GM12878 (cell line): ENCODE results near the gene MGAT3. TPM values are rescaled to one million over a fixed set of nuclear protein-coding genes. Genes with fewer than 3 reads are reported as not detected.

Experiments
- EP300 ChIP-seq, 2 experiments: fragments of 150-350 bp in 1 of 2; IDR thresholded peaks; 2 replicates each; pipeline ENCODE4 v1.6.1; 2011 to 2012; ENCODE audit warnings: low read depth in 2 of 2, low read length in 2 of 2, borderline replicate concordance in 1 of 2, improper control_type of control experiment in 1 of 2, inconsistent platforms in 1 of 2; ENCODE audit not compliant: control insufficient read depth in 1 of 2
- FOXM1 ChIP-seq: IDR thresholded peaks from 2 replicates; pipeline ENCODE4 v1.6.1; 2012; ENCODE audit warnings: low read depth, mild to moderate bottlenecking, inconsistent platforms, low read length, moderate library complexity
- GABPA ChIP-seq: IDR thresholded peaks from 2 replicates; pipeline ENCODE4 v1.6.1; 2014; ENCODE audit warnings: antibody characterized with exemption, low read depth, mild to moderate bottlenecking, inconsistent platforms
- HDGF ChIP-seq: fragments of 450-650 bp; IDR thresholded peaks from 2 replicates; pipeline ENCODE4 v1.6.1; 2016; ENCODE audit warnings: antibody characterized with exemption
- POLR2AphosphoS2 ChIP-seq: IDR thresholded peaks from 2 replicates; pipeline ENCODE4 v1.6.1; 2011; ENCODE audit warnings: low read depth, mild to moderate bottlenecking, low read length, improper control_type of control experiment, moderate library complexity
- RAD51 ChIP-seq: fragments of 450-650 bp; IDR thresholded peaks from 2 replicates; pipeline ENCODE4 v1.6.1; 2016; ENCODE audit warnings: moderate library complexity, mild to moderate bottlenecking, inconsistent platforms
- RUNX3 ChIP-seq: IDR thresholded peaks from 2 replicates; pipeline ENCODE4 v1.6.1; 2012; ENCODE audit warnings: low read length, inconsistent platforms
- TCF3 ChIP-seq: IDR thresholded peaks from 2 replicates; pipeline ENCODE4 v1.6.1; 2012; ENCODE audit warnings: low read depth, mild to moderate bottlenecking, low read length, borderline replicate concordance; ENCODE audit not compliant: insufficient read depth
- ZBED1 ChIP-seq: IDR thresholded peaks from 2 replicates; pipeline ENCODE4 v1.6.1; 2016; ENCODE audit warnings: borderline replicate concordance
- ZNF217 ChIP-seq: fragments of 450-650 bp; IDR thresholded peaks from 2 replicates; pipeline ENCODE4 v1.6.1; 2017; ENCODE audit warnings: antibody characterized with exemption, mild to moderate bottlenecking
- polyA plus RNA-seq, 11 experiments: library from polyadenylated mRNA; depleted of rRNA in 4 of 11; unstranded in 6 of 11; stranded (reverse) in 5 of 11; fragments of >200 nt; fragmentation: Nextera tagmentation in 4 of 11; fragmentation: Illumina TruSeq in 1 of 11; extraction: Ambion mirVana in 4 of 11; extraction: Trizol in 1 of 11; gene quantifications; 1 replicate in 1 of 11; 2 replicates in 10 of 11; pipeline versions ENCODE4 v1.2.1 to v1.2.3, GENCODE V29; 2011 to 2016; ENCODE audit warnings: inconsistent platforms in 2 of 11, missing spikeins in 2 of 11, low read depth in 1 of 11
- total RNA-seq, 4 experiments: library from RNA; depleted of rRNA in 3 of 4; stranded (reverse); fragments of >200 nt in 3 of 4; fragmentation: Illumina TruSeq in 1 of 4; extraction: Trizol in 1 of 4; gene quantifications; 2 replicates each; pipeline versions ENCODE4 v1.2.1 to v1.2.3, GENCODE V29; 2013 to 2021
- TF ChIP-seq, protein P1 (sequence below): fragments of 450-650 bp; IDR thresholded peaks from 2 replicates; pipeline ENCODE4 v1.6.1; 2016; ENCODE audit warnings: mild to moderate bottlenecking, moderate library complexity, borderline replicate concordance
- TF ChIP-seq, protein P2 (sequence below): fragments of 450-650 bp; formaldehyde crosslinking; IDR thresholded peaks from 2 replicates; pipeline ENCODE4 v1.4.0; 2020; ENCODE audit warnings: mild to moderate bottlenecking, moderate library complexity

MGAT3 gene
- total and polyA plus RNA-seq, 10 of the 15 experiments (the other 5 are each of a cell fraction or from before 2014, with no cell fraction given): 0.32 to 40.2 (median 11.9) TPM

DNA sequence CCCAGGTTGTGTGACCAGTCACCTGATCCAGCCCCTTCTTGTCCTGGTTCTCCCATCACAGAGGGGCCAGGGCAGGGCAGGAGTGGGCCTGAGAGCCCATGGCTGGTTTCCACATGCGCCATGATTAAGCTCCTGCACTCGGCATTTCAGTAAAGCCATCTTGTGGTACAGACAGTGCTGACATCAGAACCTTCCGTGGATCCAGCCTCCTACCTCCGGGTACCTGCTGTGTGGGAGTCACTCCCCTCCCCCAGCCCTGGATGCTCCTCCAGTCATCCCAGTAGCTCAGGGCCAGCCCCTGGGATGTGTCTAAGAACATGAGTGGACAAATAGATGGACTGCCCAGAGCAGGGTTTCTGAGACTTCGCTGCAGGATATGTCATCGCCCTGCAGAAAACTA lies 22.1 kb upstream of the MGAT3 start (continued):
- TF ChIP-seq, protein P1, sequence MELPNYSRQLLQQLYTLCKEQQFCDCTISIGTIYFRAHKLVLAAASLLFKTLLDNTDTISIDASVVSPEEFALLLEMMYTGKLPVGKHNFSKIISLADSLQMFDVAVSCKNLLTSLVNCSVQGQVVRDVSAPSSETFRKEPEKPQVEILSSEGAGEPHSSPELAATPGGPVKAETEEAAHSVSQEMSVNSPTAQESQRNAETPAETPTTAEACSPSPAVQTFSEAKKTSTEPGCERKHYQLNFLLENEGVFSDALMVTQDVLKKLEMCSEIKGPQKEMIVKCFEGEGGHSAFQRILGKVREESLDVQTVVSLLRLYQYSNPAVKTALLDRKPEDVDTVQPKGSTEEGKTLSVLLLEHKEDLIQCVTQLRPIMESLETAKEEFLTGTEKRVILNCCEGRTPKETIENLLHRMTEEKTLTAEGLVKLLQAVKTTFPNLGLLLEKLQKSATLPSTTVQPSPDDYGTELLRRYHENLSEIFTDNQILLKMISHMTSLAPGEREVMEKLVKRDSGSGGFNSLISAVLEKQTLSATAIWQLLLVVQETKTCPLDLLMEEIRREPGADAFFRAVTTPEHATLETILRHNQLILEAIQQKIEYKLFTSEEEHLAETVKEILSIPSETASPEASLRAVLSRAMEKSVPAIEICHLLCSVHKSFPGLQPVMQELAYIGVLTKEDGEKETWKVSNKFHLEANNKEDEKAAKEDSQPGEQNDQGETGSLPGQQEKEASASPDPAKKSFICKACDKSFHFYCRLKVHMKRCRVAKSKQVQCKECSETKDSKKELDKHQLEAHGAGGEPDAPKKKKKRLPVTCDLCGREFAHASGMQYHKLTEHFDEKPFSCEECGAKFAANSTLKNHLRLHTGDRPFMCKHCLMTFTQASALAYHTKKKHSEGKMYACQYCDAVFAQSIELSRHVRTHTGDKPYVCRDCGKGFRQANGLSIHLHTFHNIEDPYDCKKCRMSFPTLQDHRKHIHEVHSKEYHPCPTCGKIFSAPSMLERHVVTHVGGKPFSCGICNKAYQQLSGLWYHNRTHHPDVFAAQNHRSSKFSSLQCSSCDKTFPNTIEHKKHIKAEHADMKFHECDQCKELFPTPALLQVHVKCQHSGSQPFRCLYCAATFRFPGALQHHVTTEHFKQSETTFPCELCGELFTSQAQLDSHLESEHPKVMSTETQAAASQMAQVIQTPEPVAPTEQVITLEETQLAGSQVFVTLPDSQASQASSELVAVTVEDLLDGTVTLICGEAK: no peak
- no peak for TF ChIP-seq EP300 (IDR thresholded peaks at IDR 0.05; ENCODE audit: borderline replicate concordance in 1 of 2, control insufficient read depth in 1 of 2, low read depth in 2 of 2, low read length in 2 of 2)
- no peak for TF ChIP-seq TCF3
- no peak for TF ChIP-seq RUNX3
- no peak for TF ChIP-seq FOXM1
- TF ChIP-seq POLR2AphosphoS2: no peak
- TF ChIP-seq ZNF217: no peak
- TF ChIP-seq GABPA: no peak
- no peak for TF ChIP-seq HDGF
- TF ChIP-seq ZBED1: no peak
- TF ChIP-seq, protein P2, sequence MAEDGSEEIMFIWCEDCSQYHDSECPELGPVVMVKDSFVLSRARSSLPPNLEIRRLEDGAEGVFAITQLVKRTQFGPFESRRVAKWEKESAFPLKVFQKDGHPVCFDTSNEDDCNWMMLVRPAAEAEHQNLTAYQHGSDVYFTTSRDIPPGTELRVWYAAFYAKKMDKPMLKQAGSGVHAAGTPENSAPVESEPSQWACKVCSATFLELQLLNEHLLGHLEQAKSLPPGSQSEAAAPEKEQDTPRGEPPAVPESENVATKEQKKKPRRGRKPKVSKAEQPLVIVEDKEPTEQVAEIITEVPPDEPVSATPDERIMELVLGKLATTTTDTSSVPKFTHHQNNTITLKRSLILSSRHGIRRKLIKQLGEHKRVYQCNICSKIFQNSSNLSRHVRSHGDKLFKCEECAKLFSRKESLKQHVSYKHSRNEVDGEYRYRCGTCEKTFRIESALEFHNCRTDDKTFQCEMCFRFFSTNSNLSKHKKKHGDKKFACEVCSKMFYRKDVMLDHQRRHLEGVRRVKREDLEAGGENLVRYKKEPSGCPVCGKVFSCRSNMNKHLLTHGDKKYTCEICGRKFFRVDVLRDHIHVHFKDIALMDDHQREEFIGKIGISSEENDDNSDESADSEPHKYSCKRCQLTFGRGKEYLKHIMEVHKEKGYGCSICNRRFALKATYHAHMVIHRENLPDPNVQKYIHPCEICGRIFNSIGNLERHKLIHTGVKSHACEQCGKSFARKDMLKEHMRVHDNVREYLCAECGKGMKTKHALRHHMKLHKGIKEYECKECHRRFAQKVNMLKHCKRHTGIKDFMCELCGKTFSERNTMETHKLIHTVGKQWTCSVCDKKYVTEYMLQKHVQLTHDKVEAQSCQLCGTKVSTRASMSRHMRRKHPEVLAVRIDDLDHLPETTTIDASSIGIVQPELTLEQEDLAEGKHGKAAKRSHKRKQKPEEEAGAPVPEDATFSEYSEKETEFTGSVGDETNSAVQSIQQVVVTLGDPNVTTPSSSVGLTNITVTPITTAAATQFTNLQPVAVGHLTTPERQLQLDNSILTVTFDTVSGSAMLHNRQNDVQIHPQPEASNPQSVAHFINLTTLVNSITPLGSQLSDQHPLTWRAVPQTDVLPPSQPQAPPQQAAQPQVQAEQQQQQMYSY (CRISPR knock-in tag): no peak
- no peak for TF ChIP-seq RAD51
- TF ChIP-seq, all 136 proteins: peak for 0
